Liver (tissue), 9 donors: Measurements from ENCODE around the gene C1orf174. TPM values are rescaled to one million over a fixed set of nuclear protein-coding genes. Genes with fewer than 3 reads are reported as not detected.

ENCODE experiments used
- DNase-seq: peaks from one replicate; pipeline ENCODE4 v3.0.0-alpha.2; 2017; ENCODE audit warnings: low spot score
- H3K27ac ChIP-seq, 2 donors: one replicate each; pipeline ENCODE4 v1.7.0; 2013; ENCODE audit warnings: inconsistent platforms in 2 of 2, low read length in 2 of 2, control low read depth in 1 of 2, low read depth in 1 of 2, mild to moderate bottlenecking in 1 of 2
- H3K27me3 ChIP-seq, 4 donors: one replicate each; pipeline versions ENCODE4 v1.6.1 to v1.7.0; 2013; ENCODE audit warnings: low read length in 3 of 4, inconsistent platforms in 1 of 4, mild to moderate bottlenecking in 1 of 4, moderate library complexity in 1 of 4; ENCODE audit not compliant: control insufficient read depth in 4 of 4, insufficient read depth in 4 of 4
- H3K36me3 ChIP-seq, 4 donors: one replicate each; pipeline versions ENCODE4 v1.6.1 to v1.7.0; 2013; ENCODE audit warnings: low read length in 3 of 4, mild to moderate bottlenecking in 3 of 4, low read depth in 1 of 4, moderate library complexity in 1 of 4; ENCODE audit not compliant: control insufficient read depth in 4 of 4, insufficient read depth in 3 of 4
- H3K4me1 ChIP-seq, 4 donors: one replicate each; pipeline versions ENCODE4 v1.6.1 to v1.7.0; 2013; ENCODE audit warnings: low read length in 3 of 4, mild to moderate bottlenecking in 3 of 4, moderate library complexity in 1 of 4; ENCODE audit not compliant: control insufficient read depth in 4 of 4, insufficient read depth in 4 of 4
- H3K4me3 ChIP-seq, 3 donors: one replicate each; pipeline versions ENCODE4 v1.6.1 to v1.7.0; 2013; ENCODE audit warnings: low read length in 3 of 3, control low read depth in 1 of 3, low read depth in 1 of 3, mild to moderate bottlenecking in 1 of 3
- H3K9ac ChIP-seq, 2 donors: one replicate each; pipeline ENCODE4 v1.7.0; 2013; ENCODE audit warnings: low read length in 2 of 2, mild to moderate bottlenecking in 2 of 2, moderate library complexity in 2 of 2, control low read depth in 1 of 2, low read depth in 1 of 2
- H3K9me3 ChIP-seq, 4 donors: one replicate each; pipeline versions ENCODE4 v1.6.1 to v1.7.0; 2013; ENCODE audit warnings: low read length in 3 of 4; ENCODE audit not compliant: control insufficient read depth in 4 of 4
- CTCF ChIP-seq: fragments of 150-350 bp; IDR thresholded peaks from 2 replicates; pipeline ENCODE4 v1.5.1; 2017; ENCODE audit warnings: improper control_type of control experiment, low read depth, low read length; ENCODE audit not compliant: missing input control
- EGR1 ChIP-seq, 2 donors: IDR thresholded peaks; 2 replicates each; pipeline ENCODE4 v1.6.1; 2016 to 2018; ENCODE audit warnings: antibody characterized with exemption in 2 of 2, low read depth in 2 of 2
- FOXA1 ChIP-seq: IDR thresholded peaks from 2 replicates; pipeline ENCODE4 v1.6.1; 2016; ENCODE audit warnings: antibody characterized with exemption
- HNF4A ChIP-seq, 2 donors: conservative IDR thresholded peaks; 2 replicates each; pipeline ENCODE4 v1.6.1; 2016; ENCODE audit warnings: antibody characterized with exemption in 2 of 2, mild to moderate bottlenecking in 2 of 2
- HNF4G ChIP-seq: IDR thresholded peaks from 2 replicates; pipeline ENCODE4 v1.6.1; 2016; ENCODE audit warnings: antibody characterized with exemption
- JUND ChIP-seq, 2 donors: IDR thresholded peaks; 2 replicates each; pipeline ENCODE4 v1.6.1; 2016; ENCODE audit warnings: antibody characterized with exemption in 2 of 2
- RAD21 ChIP-seq, 2 donors: IDR thresholded peaks; 2 replicates each; pipeline ENCODE4 v1.6.1; 2016; ENCODE audit warnings: antibody characterized with exemption in 2 of 2, mild to moderate bottlenecking in 2 of 2
- REST ChIP-seq: IDR thresholded peaks from 2 replicates; pipeline ENCODE4 v1.6.1; 2016; ENCODE audit warnings: antibody characterized with exemption, mild to moderate bottlenecking
- RXRA ChIP-seq, 2 donors: IDR thresholded peaks; 2 replicates each; pipeline ENCODE4 v1.6.1; 2017 to 2018; ENCODE audit warnings: antibody characterized with exemption in 2 of 2, mild to moderate bottlenecking in 1 of 2
- TAF1 ChIP-seq: conservative IDR thresholded peaks from 2 replicates; pipeline ENCODE4 v1.6.1; 2016; ENCODE audit warnings: antibody characterized with exemption, mild to moderate bottlenecking
- YY1 ChIP-seq: IDR thresholded peaks from 2 replicates; pipeline ENCODE4 v1.6.1; 2016; ENCODE audit warnings: antibody characterized with exemption, mild to moderate bottlenecking
- WGBS: extraction: QIAGEN DNeasy Blood & Tissue Kit; methylation state at CpG from one replicate; pipeline ENCODE4 v1.1.7; 2013; 5-methylcytosine and 5-hydroxymethylcytosine counted together
- polyA plus RNA-seq, 2 donors: library from polyadenylated mRNA; stranded (reverse) in 1 of 2; unstranded in 1 of 2; fragments of 200-250 nt in 1 of 2; fragments of >200 nt in 1 of 2; fragmentation: Nextera tagmentation in 1 of 2; extraction: Ambion mirVana in 1 of 2; gene quantifications; one replicate each; pipeline versions ENCODE4 v1.2.1 to v1.2.3, GENCODE V29; 2013 to 2015
- total RNA-seq, 2 donors: library from RNA; depleted of rRNA; stranded (reverse); fragments of >200 nt; gene quantifications; one replicate each; pipeline ENCODE4 v1.2.3, GENCODE V29; 2014
- TF ChIP-seq, protein P1 (sequence below): IDR thresholded peaks from 2 replicates; pipeline ENCODE4 v1.6.1; 2016; ENCODE audit warnings: antibody characterized with exemption
- TF ChIP-seq, protein P2 (sequence below): IDR thresholded peaks from 2 replicates; pipeline ENCODE4 v1.6.1; 2016; ENCODE audit warnings: antibody characterized with exemption
- donor health status: healthy.
- donor health status: healthy.
- donor health status: healthy.
- donor health status: healthy.
- donor health status: healthy.

The C1orf174 gene
- total and polyA plus RNA-seq, 4 donors, result 10.4 to 17.0 (median 13.8) TPM

DNA sequence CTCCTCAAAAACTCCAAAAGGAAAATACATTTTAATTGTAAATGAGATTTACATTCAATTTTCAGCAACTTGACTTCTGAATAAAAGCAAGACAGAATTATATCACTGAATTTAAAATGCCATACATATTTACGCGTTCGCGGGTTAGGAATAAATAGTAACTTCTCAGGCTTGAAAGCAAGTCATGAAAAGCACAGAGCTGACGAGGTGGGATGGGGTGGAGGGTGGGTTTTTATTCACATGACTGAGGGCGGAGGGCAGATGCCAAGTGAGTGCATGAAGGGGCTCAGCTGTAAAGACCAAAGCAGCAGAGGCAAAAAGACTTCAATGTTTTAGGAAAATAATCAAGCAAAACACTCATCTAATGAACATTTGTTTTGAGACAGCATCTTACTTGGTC, 48.8 kb downstream of the C1orf174 start:
- Histone ChIP-seq H3K4me3 (no peak overlapping the region), H3K27ac (no peak overlapping the region), H3K9me3 (no peaks in the 10 kb centered on the region), H3K36me3 (peaks cover 10 to 40% (median 25%) of the 10 kb centered on the region in 4 donors), H3K9ac (no peak overlapping the region), H3K27me3 (no peaks in the 10 kb centered on the region), H3K4me1 (peaks cover 6 to 10% (median 8%) of the 10 kb centered on the region in 4 donors)
- TF ChIP-seq YY1, result no peak
- TF ChIP-seq HNF4G, result no peak
- TF ChIP-seq, protein P1, sequence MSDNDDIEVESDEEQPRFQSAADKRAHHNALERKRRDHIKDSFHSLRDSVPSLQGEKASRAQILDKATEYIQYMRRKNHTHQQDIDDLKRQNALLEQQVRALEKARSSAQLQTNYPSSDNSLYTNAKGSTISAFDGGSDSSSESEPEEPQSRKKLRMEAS, result no peak
- TF ChIP-seq CTCF, result no peak
- TF ChIP-seq JUND (IDR thresholded peaks at IDR 0.05), result no peak
- no peak for TF ChIP-seq TAF1
- TF ChIP-seq HNF4A (conservative IDR thresholded peaks at IDR 0.05), result no peak
- TF ChIP-seq, protein P2, sequence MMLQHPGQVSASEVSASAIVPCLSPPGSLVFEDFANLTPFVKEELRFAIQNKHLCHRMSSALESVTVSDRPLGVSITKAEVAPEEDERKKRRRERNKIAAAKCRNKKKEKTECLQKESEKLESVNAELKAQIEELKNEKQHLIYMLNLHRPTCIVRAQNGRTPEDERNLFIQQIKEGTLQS, result no peak
- TF ChIP-seq FOXA1, result no peak
- no peak for TF ChIP-seq REST
- WGBS, result 97% methylated on average over 6 of the region's 6 CpGs
- no peak for DNase-seq

DNA sequence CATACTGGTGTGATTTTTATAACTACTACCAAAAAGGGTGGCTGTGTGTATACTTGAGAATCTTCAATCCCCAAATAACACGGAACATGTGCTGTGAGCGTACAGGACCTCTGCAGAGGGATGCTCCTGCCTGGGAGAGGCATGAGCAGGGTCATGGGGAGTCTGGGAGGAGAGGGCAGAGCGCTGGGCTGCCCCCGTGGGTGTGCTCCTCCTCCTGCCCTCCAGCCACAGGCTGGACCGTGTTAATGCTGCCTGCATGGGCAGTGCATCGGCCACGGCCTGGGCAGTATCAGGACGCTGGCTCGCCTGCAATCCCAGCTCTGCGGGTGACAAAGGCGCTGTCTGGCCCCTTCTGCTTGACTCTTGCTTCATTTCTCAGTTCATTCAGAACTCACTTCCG, 49.2 kb downstream of the C1orf174 start:
- DNase-seq, result no peak
- H3K4me1 ChIP-seq, result peaks cover 4 to 7% (median 6%) of the 10 kb centered on the region in 4 donors
- no peak for TF ChIP-seq CTCF
- no peak for TF ChIP-seq RXRA (IDR thresholded peaks at IDR 0.05)
- no peak for TF ChIP-seq FOXA1
- TF ChIP-seq TAF1, result no peak
- no peak for TF ChIP-seq REST
- TF ChIP-seq YY1, result no peak
- no peak for TF ChIP-seq EGR1 (IDR thresholded peaks at IDR 0.05; ENCODE audit: low read depth in 2 of 2)
- TF ChIP-seq HNF4G, result no peak
- TF ChIP-seq RAD21 (IDR thresholded peaks at IDR 0.05), result no peak
- H3K9ac ChIP-seq, result no peak overlapping the region
- H3K27ac ChIP-seq, result no peak overlapping the region
- no peak overlapping the region for H3K4me3 ChIP-seq
- peaks cover 10 to 40% (median 26%) of the 10 kb centered on the region in 4 donors for H3K36me3 ChIP-seq
- H3K9me3 ChIP-seq, result no peaks in the 10 kb centered on the region
- H3K27me3 ChIP-seq, result no peaks in the 10 kb centered on the region
- 91% methylated on average over 12 of the region's 12 CpGs for WGBS
